Skin of body (tissue), 2 donors: ENCODE results near the gene ZNRD2. TPM values are rescaled to one million over a fixed set of nuclear protein-coding genes. Genes with fewer than 3 reads are reported as not detected.
"Not testable (repeated sequence)": the region's sequence is repeated elsewhere in the genome, so short reads cannot be mapped to it uniquely, and the experiment has no call there.

ENCODE experiments used
- DNase-seq: peaks from one replicate; lab custom pipeline; 2025; lab: John Stamatoyannopoulos, UW
- total RNA-seq: library from RNA; depleted of rRNA; stranded (reverse); fragments of >200 nt; gene quantifications from one replicate; pipeline ENCODE4 v1.2.3, GENCODE V29; 2014

The ZNRD2 gene
- total RNA-seq, 1 donor from 2014 or later = 18.5 TPM

DNA sequence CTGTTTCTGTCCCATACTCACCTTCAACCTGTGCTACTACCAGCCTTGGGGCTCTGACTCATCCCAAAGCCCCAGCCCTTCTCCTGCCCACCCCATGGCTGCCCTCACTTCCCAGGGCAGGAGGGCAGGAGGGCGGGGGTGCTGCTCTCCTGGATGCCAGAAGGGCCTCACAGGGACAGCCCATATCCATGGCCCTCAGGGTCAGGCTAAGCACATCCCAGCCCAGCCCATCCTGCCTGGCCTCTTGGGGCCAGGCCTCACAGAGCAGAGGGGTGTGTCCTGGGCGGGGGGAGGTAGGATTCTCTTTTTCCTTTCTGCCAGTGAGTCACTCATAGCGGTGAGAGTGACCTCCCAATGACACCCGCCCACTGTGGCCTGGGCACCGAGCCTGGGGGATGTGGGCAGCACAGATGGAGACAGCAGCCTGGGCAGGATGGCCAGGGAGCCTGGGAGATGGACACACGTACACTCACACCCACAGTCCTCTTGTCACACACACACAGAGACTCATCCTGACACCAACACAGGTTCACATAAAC lies 14.5 kb upstream of the ZNRD2 start:
- no peak for DNase-seq

DNA sequence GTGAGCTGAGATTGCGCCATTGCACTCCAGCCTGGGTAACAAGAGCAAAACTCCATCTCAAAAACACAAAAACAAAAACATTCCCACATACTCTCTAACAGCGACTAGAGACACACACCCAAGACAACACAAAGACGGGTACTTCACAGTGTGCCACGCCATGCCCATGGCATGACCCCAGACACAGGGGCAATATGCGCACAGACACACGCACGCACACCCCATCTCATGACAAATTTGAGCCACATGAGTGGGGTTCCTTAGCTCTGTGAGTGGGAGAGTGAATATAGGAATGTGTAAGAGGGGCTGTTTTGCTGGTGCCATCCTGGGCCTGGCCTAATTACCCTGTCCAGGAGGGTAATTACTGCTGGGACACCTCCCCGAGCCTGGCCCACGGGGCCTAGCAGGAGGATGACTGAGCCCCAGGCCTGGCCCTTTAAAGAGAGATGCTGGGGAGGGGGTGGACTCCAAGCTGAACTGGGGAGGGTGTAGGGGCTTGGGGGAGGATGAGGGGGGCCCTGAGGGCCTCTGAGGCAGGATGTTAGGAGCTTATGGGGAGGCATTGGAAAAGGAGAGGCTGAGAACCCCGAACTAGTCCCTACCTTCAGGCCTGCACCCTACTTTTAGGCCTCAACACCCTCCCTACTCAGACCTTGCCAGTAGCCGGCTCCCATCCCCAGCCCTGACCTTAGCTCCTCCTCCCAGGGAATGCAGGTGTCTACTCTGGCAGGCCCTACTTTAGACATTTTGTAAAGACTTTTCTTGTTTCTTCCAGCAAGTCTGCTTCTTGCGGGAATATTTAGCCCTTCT lies 13.6 kb upstream of the ZNRD2 start:
- DNase-seq = no peak

DNA sequence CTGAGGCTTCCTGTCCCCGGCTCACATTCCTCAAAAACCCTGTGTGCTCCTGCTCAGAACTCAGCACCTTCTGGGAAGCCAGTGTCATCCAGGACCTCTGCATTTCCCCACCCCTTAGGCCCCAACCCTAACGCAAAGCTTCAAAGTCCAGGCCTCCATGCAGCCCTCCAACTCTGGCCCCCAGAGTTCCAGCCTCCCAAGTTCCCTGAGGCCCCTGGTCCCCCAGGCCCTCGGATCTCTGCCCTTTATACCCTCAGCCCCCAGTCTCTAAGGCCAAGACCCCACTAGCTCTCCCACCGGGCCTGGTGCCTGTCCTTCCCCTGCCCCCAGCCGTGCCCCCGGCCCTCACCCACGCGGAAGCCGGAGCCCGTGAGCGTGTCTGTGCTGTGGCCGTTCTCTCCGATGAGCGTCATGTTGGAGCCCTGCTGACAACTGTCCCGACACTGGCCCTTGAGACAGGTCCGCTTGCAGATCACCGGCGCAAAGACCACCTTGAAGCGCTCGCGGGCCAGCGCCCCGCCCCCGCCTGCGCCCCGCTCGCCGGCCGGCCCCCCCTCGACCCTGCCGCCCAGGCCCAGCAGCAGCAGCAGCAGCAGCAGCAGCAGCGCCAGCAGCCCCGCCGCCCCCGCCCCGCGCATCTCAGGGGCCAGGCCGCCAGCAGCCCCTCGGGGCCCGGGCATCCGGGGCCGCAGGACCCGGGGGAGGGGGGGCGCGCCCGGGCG lies 12.8 kb upstream of the ZNRD2 start:
- DNase-seq = no peak

DNA sequence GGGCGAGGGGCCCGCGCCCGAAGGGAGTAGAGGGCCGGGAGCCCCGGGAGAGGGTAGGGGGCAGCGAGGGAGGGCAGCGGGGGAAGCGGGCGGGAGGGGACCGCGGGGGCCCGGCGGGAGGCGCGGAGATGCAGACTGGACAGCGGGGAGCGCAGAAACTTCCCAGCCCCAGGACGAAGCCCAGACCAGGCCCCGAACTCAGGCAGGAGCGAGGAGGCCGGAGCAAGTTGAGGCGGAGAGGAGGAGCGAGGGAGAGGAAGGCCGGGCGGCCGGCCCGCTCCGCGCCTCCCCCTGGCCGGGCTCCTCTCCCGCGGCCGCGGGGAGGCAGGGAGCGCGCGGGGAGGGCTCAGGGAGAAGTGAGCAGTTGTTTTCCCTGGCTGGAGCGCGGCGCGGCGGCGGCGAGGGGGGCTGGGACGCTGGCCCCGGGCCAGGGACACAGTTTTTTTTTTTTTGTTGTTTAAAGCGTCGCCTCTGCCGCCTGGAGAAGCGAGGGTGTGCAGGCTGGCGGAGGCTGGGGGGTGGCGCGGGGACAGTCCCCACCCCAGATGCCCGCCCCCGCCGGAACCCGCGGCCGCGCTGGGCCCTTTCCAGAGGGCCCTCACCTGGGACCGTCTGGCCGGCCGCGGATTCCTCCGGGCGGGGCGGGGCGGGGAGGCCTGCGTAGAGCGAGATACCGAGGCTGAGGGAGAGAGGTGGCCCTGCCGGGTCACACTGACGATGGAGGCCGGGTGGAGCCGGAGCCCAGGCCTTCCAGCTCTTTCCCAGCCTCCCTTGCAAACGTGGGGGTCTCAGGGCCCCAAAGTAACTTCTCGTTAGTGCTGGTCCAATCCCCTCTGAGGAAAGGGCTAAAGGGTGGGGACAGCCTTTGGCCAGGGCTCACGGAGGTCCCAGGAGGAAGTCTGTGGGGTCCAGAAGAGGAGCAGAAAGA lies 12.0 kb upstream of the ZNRD2 start, which contains the start of gene LTBP3:
TSS of gene LTBP3 (minus strand) at position 358 of the 928 bp plus-strand sequence. CDS start 400 bp downstream, outside the sequence.
- peak; percentile 66 for DNase-seq

DNA sequence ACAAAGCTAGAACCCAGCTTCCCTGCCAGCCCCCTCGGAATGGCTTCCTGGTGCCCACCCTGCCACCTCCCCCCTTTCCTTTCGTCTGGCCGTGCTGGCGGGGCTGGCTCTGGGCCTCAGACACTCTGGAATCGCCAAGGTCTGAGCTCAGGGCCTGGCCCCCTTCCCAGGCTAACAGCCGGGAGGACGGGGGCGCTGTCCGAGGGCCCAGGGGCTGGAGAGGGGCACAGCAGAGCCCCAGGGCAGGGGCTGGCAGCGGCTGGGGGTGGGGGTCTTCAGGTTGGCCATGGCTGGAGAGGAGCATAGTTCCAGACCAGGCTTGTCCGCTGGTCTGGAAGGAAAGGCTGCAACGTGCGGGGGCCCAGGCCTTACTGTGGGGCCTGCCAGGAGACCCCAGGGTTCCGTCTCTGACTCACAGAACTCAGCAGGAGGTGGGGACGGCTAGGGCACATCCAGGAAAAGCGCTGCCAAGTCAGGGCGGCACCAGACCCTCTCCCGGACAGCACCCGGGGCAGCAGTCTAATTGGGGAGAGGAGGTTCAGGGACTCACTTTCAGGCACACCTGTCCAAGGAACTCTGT lies 11.3 kb upstream of the ZNRD2 start:
- DNase-seq = no peak

DNA sequence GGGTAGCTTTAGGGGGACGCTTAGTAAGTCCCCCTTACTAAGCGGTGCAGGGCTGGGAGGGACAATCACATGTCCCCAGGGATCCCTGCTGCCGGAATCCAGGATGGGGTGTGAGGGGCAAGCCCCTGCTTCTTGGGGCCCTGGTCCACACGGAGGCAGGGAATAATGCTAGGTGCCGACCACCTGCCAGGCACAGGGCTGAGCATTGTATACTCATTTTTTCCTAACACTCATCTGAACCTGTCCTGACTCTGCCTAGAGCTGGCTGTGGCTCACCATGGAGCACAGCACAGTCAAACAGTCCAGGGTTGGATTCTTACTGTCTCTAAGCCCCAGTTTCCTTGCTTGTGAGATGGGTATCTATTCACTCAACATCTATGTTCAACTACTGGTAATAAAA lies 10.7 kb upstream of the ZNRD2 start:
- no peak for DNase-seq

DNA sequence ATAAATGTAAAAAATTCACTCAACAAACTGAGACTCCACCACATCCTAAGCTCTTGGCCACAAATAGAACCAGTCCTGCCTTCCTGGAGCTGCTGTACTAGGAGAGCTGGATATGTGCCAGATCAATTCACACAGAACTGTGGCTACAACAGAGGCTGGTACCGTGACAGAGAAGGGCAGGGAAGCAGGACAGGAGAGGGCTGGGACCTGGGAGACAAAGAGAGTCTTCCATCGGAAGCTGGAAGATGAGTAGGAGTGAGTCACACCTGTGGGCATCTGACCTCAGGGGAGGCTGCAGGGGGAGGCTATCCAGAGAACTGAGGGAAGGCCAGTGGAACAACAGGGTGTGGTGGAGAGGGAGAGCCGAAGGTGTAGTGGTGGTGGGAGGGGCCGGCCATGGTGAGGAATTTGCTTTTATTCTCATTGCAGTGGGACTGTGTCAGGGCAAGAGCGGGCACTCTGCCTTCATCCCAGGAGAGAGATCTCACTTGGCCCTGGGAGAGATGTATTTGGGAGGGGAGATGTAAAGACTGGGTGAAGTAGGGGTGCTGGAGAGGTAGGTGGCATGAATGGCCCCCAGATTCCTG lies 10.2 kb upstream of the ZNRD2 start:
- DNase-seq = no peak

DNA sequence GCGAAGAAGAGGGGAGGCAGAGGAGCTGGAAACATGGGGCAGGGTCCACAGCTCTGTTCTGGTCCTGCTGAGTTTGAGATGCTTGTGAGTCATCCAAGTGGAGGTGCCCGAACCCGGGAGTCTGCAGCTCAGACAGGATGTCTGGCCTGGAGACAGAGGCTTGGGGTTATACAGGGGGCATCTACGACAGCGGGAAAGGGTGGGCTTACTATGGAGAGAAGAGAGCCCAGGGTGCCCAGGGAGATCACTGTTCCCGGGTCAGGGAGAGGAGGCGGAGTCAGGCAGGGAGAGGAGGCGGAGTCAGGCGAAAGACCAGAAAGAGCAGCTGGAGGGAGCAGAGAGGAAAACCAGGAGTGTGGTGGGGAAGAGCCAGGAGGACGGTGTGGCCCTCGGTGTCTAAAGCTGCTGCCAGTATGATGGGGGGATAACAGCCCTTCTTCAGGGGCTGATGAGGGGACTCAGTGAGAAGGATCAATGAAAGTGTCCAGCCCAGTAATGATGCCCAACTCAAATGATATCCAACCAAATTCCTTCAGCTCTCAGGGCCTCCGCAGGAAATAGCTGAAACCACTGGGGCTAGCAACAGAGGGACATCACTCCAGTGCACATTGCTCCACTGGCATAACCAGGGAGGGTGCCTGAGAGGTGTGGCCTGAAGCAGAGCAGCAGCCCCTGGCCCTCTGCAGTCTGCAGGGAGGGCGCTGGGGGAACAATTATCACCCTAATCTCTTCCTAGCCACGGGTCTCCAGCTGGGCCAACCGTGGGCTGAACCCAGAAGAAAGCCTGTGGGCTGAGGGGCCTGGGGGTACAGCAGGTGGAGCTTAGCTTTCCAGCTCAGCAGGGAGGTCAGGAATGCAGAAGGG lies 9.5 kb upstream of the ZNRD2 start:
- DNase-seq = no peak

DNA sequence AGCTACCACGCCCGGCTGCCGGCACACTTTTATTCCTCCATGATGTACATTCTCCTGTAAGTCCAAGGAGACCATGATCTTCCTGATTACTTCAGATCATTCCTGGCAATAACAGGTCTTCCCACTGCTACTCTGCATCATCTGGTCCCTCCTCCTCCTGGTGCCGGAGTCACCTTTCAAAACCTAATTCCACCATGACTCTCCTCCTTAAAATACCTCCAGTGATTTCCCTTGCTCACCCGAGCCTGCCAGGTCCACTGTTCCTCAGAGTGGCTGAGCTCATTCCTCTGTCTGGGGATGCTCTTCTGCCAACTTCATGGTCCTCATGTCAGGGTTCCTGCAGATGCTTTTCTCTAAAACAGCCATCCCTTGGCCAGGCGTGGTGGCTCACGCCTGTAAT lies 8.3 kb upstream of the ZNRD2 start:
- no peak for DNase-seq

DNA sequence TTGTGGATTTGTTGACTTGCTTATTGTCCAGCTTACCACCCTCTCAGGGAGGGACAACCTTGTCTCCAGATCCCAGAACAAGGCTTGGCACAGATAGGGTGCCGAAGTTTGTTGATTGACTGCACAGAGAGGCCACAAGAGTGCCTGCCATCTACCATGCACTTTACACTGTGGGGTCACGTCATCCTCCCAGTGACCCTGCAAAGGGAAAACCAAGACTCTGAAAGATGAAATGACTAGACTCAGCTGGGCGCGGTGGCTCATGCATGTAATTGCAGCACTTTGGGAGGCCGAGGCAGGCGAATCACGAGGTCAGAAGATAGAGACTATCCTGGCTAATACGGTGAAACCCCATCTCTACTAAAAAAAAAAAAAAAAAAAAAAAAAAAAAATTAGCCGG lies 7.5 kb upstream of the ZNRD2 start:
- DNase-seq = no peak

DNA sequence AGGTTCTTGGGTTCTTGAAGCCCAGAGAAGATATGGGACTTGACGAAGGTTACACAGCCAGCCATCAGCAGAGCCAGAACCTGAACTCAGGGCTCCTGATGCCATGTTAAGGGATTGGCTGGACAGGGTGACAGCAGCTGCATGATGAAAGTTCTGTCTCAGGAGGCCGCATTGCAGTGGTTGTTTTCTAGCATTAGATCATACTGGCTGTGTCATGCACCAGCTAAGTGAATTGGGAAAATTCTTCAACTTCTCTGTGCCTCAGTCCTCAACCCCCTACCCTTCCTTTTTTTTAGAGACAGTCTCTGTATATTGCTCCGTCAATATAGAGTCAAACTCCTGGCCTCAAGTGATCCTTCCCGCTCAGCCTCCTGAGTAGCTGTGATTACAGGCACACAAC lies 6.7 kb upstream of the ZNRD2 start:
- DNase-seq = no peak

DNA sequence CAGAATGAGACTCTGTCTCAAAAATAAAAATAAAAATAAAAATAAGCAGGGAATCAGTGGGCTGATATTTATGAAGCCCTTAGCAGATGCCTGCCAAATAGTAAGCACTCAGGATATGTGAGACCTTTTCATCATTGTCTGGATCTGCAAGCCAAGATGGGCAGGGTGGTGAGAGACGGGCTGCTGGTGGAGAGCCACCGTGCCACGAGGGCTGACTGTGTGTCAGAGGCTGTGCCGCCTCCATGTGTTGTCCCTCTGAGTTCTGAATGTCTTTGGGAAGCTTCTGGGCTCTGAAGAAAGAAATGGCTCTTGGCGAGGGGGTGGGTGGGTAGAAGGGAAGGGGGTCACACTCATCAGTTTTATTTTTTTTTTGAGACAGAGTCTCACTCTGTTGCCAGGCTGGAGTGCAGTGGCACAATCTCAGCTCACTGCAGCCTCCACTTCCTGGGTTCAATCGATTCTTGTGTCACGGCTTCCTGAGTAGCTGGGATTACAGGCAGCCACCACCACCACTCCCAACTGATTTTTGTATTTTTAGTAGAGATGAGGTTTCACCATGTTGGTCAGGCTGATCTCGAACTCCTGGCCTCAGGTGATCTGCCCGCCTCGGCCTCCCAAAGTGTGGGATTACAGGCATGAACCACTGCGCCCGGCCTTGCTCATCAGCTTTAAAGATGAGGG lies 5.3 kb upstream of the ZNRD2 start:
- DNase-seq = not testable (repeated sequence)

DNA sequence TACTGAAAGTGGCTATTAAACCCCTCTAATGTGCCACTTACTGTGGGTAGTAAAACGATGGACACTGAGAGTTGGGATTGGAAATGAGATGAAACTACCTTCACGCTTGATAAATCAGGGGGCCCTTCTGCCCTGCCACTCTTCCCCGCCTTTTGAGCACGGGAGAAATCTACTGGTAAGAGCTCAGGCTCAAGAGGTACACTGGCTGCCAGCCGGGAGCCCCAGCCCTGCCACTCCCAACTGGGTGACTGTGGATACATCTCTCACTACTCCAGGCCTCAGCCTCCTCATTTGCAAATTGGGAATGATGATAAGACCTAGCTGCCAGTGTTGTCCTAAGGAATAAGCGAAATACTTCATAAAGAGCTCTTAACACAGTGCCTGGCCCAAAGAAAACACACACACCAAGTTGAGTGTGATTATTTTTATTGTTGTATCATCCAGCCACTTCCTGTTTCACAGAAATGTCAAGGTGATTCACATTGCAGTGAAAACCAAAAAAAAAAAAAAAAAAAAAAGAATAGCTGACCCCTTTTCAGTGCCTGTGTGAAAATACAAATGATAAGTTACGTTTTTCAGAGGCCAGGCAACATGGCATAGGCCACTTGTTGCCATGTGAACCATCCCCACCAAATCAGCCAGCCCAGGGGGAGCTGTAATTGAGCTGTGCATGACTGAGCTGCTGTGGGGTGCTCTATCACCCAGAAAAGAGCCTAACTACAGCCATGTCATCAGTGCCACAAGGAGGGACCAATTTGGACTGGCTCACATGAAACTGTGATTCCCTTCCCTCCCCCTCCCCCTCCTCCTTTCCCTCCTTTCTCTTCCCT lies 4.4 kb upstream of the ZNRD2 start:
- no peak for DNase-seq

DNA sequence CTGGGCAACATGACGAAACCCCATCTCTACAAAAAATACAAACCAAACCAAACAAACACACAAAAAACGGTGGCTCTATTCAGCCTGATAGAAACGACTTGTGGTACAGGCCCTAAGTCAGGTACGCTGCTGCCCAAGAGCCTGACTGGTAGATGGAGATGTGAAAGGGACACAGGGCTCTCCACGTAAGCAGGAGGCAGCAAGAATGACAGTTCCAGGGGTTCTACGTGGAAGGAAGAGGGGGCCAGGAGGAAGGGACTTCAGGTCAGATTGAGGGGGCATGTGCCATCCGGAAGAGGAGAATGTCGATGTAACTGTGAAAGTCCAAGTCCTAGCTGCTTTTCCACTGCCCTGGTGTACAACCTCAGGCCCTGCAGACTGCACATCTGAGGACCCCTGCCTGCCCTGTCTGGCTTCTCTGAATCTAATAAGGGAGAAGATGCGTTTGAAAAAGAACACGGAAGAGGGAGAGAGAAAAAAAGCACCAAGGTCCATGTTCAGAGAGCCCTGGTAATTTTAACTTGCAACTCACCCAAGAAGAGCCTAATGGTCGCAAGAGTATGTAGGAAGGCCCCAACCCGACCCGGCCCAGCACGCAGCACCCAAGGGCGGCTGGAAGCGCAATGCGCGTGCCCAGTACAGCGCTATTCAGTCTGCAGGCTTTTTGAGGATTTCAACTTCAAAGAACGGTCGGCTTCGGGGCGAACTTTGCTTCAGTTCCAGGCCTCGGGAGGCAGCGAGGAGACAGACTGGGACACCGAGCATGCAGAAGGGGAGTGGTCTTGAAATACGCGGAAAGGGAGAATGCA lies 909 bp upstream of the ZNRD2 start:
- DNase-seq = no peak

DNA sequence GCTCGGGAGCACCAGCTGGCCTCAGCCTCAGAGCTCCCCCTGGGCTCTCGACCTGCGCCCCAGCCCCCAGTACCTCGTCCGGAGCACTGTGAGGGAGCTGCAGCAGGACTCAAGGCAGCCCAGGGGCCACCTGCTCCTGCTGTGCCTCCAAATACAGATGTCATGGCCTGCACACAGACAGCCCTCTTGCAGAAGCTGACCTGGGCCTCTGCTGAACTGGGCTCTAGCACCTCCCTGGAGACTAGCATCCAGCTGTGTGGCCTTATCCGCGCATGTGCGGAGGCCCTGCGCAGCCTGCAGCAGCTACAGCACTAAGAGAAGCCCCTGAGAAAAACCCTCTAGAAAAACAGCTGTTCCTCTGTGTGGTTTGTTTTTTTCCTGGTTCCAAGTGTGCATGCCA lies 1.1 kb downstream of the ZNRD2 start:
- no peak for DNase-seq

DNA sequence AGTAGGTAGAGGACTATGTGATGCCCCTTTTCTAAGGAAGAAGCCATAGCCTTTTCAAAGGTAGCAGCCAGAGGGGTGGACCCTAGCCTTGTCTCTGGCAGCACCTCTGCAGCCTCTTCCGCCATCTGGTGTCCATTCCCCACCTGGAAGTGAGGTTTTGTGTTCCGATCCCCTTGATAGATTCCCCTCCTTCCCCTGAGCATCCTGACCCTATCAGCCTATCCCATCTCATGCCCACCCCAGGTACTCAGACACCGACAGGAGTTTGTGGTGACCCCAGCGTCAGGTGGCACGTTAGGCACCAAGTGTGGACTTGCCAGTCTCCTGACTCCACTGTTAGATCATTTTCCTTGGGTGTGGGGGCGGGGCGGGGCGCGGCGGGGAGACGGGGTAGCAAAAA lies 1.7 kb downstream of the ZNRD2 start:
- DNase-seq = no peak

DNA sequence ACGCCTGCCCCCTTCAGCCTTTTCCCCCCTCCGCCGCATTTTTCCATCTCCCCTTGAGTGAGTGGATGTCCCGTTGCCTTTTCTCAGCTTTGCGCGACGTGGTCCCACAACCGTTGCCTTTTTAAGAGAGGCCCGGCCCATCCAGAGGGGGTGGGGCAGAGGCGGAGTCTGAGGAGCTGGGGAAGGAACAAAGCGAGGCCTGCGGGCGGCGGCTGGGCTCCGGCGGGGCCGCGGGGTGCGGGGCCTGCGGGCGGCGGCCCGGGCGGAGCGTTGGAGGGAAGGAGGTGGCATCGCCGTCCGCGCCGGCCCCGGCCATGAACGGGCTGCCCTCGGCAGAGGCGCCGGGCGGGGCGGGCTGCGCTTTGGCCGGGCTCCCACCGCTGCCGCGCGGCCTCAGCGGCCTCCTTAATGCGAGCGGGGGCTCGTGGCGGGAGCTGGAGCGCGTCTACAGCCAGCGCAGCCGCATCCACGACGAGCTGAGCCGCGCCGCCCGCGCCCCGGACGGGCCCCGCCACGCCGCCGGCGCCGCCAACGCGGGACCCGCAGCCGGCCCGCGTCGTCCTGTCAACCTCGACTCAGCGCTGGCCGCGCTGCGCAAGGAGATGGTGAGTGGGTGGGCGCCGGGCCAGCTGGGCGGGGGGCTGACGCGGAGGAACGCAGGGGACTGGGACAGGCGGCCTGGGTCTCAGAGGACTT lies 2.2 kb downstream of the ZNRD2 start, which contains the start of gene FAM89B:
TSS of gene FAM89B (plus strand) at position 183 of the 696 bp plus-strand sequence. CDS start at position 315, 132 bp downstream.
- peak; percentile 85 for DNase-seq
